Stimulated activated naive CD8-positive, alpha-beta T cell treated with anti-CD3 and anti-CD28 coated beads, Interleukin-15, amount 100 ng/mL, for 72 hours (primary cell): ENCODE results near the gene OCA2.

Source experiments
- ATAC-seq: fragments of 150-1000 bp; cut with Tn5 transposase; 2 replicates; pipeline ENCODE4 v1.10.0; 2021; ENCODE audit warnings: mild to moderate bottlenecking, moderate library complexity
- DNase-seq, 2 donors: peaks; one replicate each; pipeline ENCODE4 v3.0.0; 2021 to 2022
- H3K27ac Mint-ChIP-seq, 2 donors: one replicate each; pipeline ENCODE4 v1.8.0; 2022; ENCODE audit warnings: mild to moderate bottlenecking in 2 of 2, mixed read lengths in 2 of 2, moderate library complexity in 2 of 2
- H3K27me3 Mint-ChIP-seq: one replicate; pipeline ENCODE4 v1.8.0; 2022; ENCODE audit warnings: mixed read lengths
- H3K4me1 Mint-ChIP-seq: one replicate; pipeline ENCODE4 v1.8.0; 2022; ENCODE audit warnings: mild to moderate bottlenecking, mixed read lengths
- H3K4me3 Mint-ChIP-seq, 2 donors: one replicate each; pipeline ENCODE4 v1.8.0; 2022; ENCODE audit warnings: mild to moderate bottlenecking in 2 of 2, mixed read lengths in 2 of 2, moderate library complexity in 1 of 2
- H3K9me3 Mint-ChIP-seq, 2 donors: one replicate each; pipeline ENCODE4 v1.8.0; 2022; ENCODE audit warnings: mixed read lengths in 2 of 2

OCA2 gene

GRCh38 chr15:27903405-27903804 is 195.7 kb downstream of the OCA2 start:
- peaks cover 4 to 12% of the 10 kb centered on the region in 2 donors for H3K9me3 Mint-ChIP-seq
- ATAC-seq: no peak

GRCh38 chr15:27902680-27903385 is 196.3 kb downstream of the OCA2 start:
- Mint-ChIP-seq H3K4me1 (no peaks in the 10 kb centered on the region), H3K27me3 (peaks cover 6% of the 10 kb centered on the region), H3K4me3 (no peak overlapping the region), H3K9me3 (peaks cover 4 to 12% of the 10 kb centered on the region in 2 donors), H3K27ac (no peak overlapping the region)
- ATAC-seq (no peak), DNase-seq (no peak)

More at GRCh38 chr15:27903405-27903804, 195.7 kb downstream of the OCA2 start:
- Mint-ChIP-seq H3K4me3 (no peak overlapping the region), H3K27me3 (peaks cover 6% of the 10 kb centered on the region), H3K27ac (no peak overlapping the region), H3K4me1 (no peaks in the 10 kb centered on the region)
- DNase-seq: no peak

GRCh38 chr15:27899583-27900285 is 199.4 kb downstream of the OCA2 start:
- ATAC-seq: no peak
- no peaks in the 10 kb centered on the region for H3K27me3 Mint-ChIP-seq
- DNase-seq: no peak
- no peaks in the 10 kb centered on the region for H3K4me1 Mint-ChIP-seq
- H3K4me3 Mint-ChIP-seq: no peak overlapping the region
- H3K9me3 Mint-ChIP-seq: peaks cover 4 to 24% of the 10 kb centered on the region in 2 donors
- H3K27ac Mint-ChIP-seq: no peak overlapping the region

- no peak overlapping the region for H3K4me3 Mint-ChIP-seq
- no peaks in the 10 kb centered on the region for H3K4me1 Mint-ChIP-seq
- no peak overlapping the region for H3K27ac Mint-ChIP-seq
- H3K9me3 Mint-ChIP-seq: peaks cover 8 to 34% of the 10 kb centered on the region in 2 donors
- DNase-seq (no peak), ATAC-seq (no peak)
- H3K27me3 Mint-ChIP-seq: no peaks in the 10 kb centered on the region
These were observed 201.6 kb downstream of the OCA2 start for GRCh38 chr15:27897481-27897880.

- H3K9me3 Mint-ChIP-seq: peaks cover 24 to 36% of the 10 kb centered on the region in 2 donors
- no peak overlapping the region for H3K27ac Mint-ChIP-seq
- H3K4me1 Mint-ChIP-seq: no peaks in the 10 kb centered on the region
- no peaks in the 10 kb centered on the region for H3K27me3 Mint-ChIP-seq
- ATAC-seq (no peak), DNase-seq (no peak)
- H3K4me3 Mint-ChIP-seq: no peak overlapping the region
These were observed 204.5 kb downstream of the OCA2 start for GRCh38 chr15:27894645-27895044.

- no peak for DNase-seq
- Mint-ChIP-seq H3K27me3 (peaks cover 27% of the 10 kb centered on the region), H3K4me3 (no peak overlapping the region), H3K27ac (no peak overlapping the region), H3K4me1 (no peaks in the 10 kb centered on the region), H3K9me3 (peaks cover 24 to 31% of the 10 kb centered on the region in 2 donors)
- ATAC-seq: no peak
These were observed 209.9 kb downstream of the OCA2 start for GRCh38 chr15:27889258-27889657.

- Mint-ChIP-seq H3K4me1 (no peaks in the 10 kb centered on the region), H3K27ac (no peak overlapping the region), H3K9me3 (peaks cover 3 to 20% of the 10 kb centered on the region in 2 donors), H3K4me3 (no peak overlapping the region), H3K27me3 (peaks cover 27% of the 10 kb centered on the region)
- DNase-seq (no peak), ATAC-seq (no peak)
These were observed 213.9 kb downstream of the OCA2 start for GRCh38 chr15:27885201-27885600.

GRCh38 chr15:27884726-27885125 is 214.4 kb downstream of the OCA2 start:
- Mint-ChIP-seq H3K4me1 (no peaks in the 10 kb centered on the region), H3K27me3 (peaks cover 27% of the 10 kb centered on the region), H3K27ac (no peak overlapping the region), H3K4me3 (no peak overlapping the region), H3K9me3 (peaks cover 0 to 21% of the 10 kb centered on the region in 2 donors)
- DNase-seq (no peak), ATAC-seq (no peak)

GRCh38 chr15:27878841-27879240 is 220.3 kb downstream of the OCA2 start:
- no peak for ATAC-seq
- no peak for DNase-seq
- no peaks in the 10 kb centered on the region for H3K4me1 Mint-ChIP-seq
- H3K9me3 Mint-ChIP-seq: peaks cover 0 to 8% of the 10 kb centered on the region in 2 donors
- no peaks in the 10 kb centered on the region for H3K27me3 Mint-ChIP-seq
- H3K4me3 Mint-ChIP-seq: no peak overlapping the region
- H3K27ac Mint-ChIP-seq: no peak overlapping the region

- ATAC-seq: no peak
- Mint-ChIP-seq H3K4me1 (no peaks in the 10 kb centered on the region), H3K27ac (no peak overlapping the region), H3K27me3 (no peaks in the 10 kb centered on the region), H3K4me3 (no peak overlapping the region), H3K9me3 (no peaks in the 10 kb centered on the region)
- DNase-seq: no peak
These were observed 225.3 kb downstream of the OCA2 start for GRCh38 chr15:27873828-27874227.

- Mint-ChIP-seq H3K4me1 (no peaks in the 10 kb centered on the region), H3K27ac (no peak overlapping the region), H3K27me3 (no peaks in the 10 kb centered on the region), H3K9me3 (no peaks in the 10 kb centered on the region), H3K4me3 (no peak overlapping the region)
- no peak for ATAC-seq
- no peak for DNase-seq
These were observed 226.1 kb downstream of the OCA2 start for GRCh38 chr15:27873039-27873438.

- no peak for DNase-seq
- H3K9me3 Mint-ChIP-seq: no peaks in the 10 kb centered on the region
These were observed 226.8 kb downstream of the OCA2 start for GRCh38 chr15:27872355-27872754.

GRCh38 chr15:27871902-27872260 is 227.2 kb downstream of the OCA2 start:
- H3K27ac Mint-ChIP-seq: no peak overlapping the region
- DNase-seq (no peak), ATAC-seq (no peak)
- no peaks in the 10 kb centered on the region for H3K4me1 Mint-ChIP-seq
- no peaks in the 10 kb centered on the region for H3K27me3 Mint-ChIP-seq
- H3K4me3 Mint-ChIP-seq: no peak overlapping the region
- H3K9me3 Mint-ChIP-seq: no peaks in the 10 kb centered on the region

More at GRCh38 chr15:27872355-27872754, 226.8 kb downstream of the OCA2 start:
- ATAC-seq: no peak
- Mint-ChIP-seq H3K4me3 (no peak overlapping the region), H3K27me3 (no peaks in the 10 kb centered on the region), H3K4me1 (no peaks in the 10 kb centered on the region), H3K27ac (no peak overlapping the region)

GRCh38 chr15:27871078-27871901 is 227.8 kb downstream of the OCA2 start:
- Mint-ChIP-seq H3K27me3 (no peaks in the 10 kb centered on the region), H3K4me1 (no peaks in the 10 kb centered on the region), H3K27ac (no peak overlapping the region), H3K9me3 (no peaks in the 10 kb centered on the region), H3K4me3 (no peak overlapping the region)
- no peak for ATAC-seq
- no peak for DNase-seq

GRCh38 chr15:27870320-27870719 is 228.8 kb downstream of the OCA2 start:
- Mint-ChIP-seq H3K27ac (no peak overlapping the region), H3K27me3 (peaks cover 2% of the 10 kb centered on the region), H3K9me3 (no peaks in the 10 kb centered on the region), H3K4me1 (no peaks in the 10 kb centered on the region), H3K4me3 (no peak overlapping the region)
- no peak for DNase-seq
- no peak for ATAC-seq
